Endothelial cell of umbilical vein (primary cell): ENCODE data around the gene DYNC1LI1. TPM values are rescaled to one million over a fixed set of nuclear protein-coding genes. Genes with fewer than 3 reads are reported as not detected.

Experiments
- BruUV-seq: library from RNA; stranded (reverse); fragments of 400-500 nt; replicated peaks from 2 replicates; lab custom pipeline; 2021; lab: Mats Ljungman, UMichigan
- CTCF ChIA-PET: fragments of 300-600, 350-600 bp; sonication (Branson Sonifier 250); formaldehyde crosslinking; loops from one replicate; lab custom pipeline; 2021; ENCODE audit warnings: antibody characterized with exemption, inconsistent platforms; lab: Charles Lee
- POLR2A ChIA-PET: fragments of 300-600, 350-600 bp; sonication (Branson Sonifier 250); formaldehyde crosslinking; loops from one replicate; lab custom pipeline; 2021; ENCODE audit warnings: antibody characterized with exemption, inconsistent platforms; lab: Charles Lee
- DNase-seq: peaks from one replicate; pipeline ENCODE4 v3.0.0-alpha.2; 2011; ENCODE audit warnings: low read depth, low spot score
- FAIRE-seq: peaks from 2 replicates; lab custom pipeline; 2011; peaks lifted over from hg19 to GRCh38; lab: Jason Lieb, UNC
- H2AFZ ChIP-seq: 2 replicates; pipeline ENCODE4 v1.6.0; 2012; ENCODE audit warnings: low read depth, low read length, control low read depth, inconsistent platforms
- H3K27ac ChIP-seq: 2 replicates; pipeline ENCODE4 v1.5.1; 2011; ENCODE audit warnings: low read depth, mild to moderate bottlenecking, control low read depth, low read length, moderate library complexity; ENCODE audit not compliant: insufficient read depth
- H3K27me3 ChIP-seq, 2 experiments: 2 replicates each; pipeline versions ENCODE4 v1.6.0 to v1.6.1; 2011; ENCODE audit warnings: low read length in 2 of 2, mixed read lengths in 1 of 2; ENCODE audit not compliant: control insufficient read depth in 2 of 2, insufficient read depth in 2 of 2
- H3K36me3 ChIP-seq, 2 experiments: 2 replicates in 1 of 2; 3 replicates in 1 of 2; pipeline ENCODE4 v1.5.1; 2011; ENCODE audit warnings: low read length in 2 of 2, mild to moderate bottlenecking in 1 of 2, moderate library complexity in 1 of 2; ENCODE audit not compliant: control insufficient read depth in 2 of 2, insufficient read depth in 2 of 2; ENCODE audit errors: extremely low read depth in 1 of 2
- H3K4me1 ChIP-seq: 3 replicates; pipeline ENCODE4 v1.5.1; 2011; ENCODE audit warnings: mild to moderate bottlenecking, low read length; ENCODE audit not compliant: control insufficient read depth, insufficient read depth; ENCODE audit errors: extremely low read depth
- H3K4me2 ChIP-seq: 2 replicates; pipeline ENCODE4 v1.6.1; 2011; ENCODE audit warnings: low read length, control low read depth, mixed read lengths; ENCODE audit not compliant: insufficient read depth
- H3K4me3 ChIP-seq, 3 experiments: fragments of 200-600 bp in 1 of 3; sonication (generic), shearing (Covaris generic) in 1 of 3; replicated peaks in 1 of 3; 2 replicates each; pipeline ENCODE4 v1.5.1; 2011 to 2016; ENCODE audit warnings: control low read depth in 3 of 3, low read length in 3 of 3, mild to moderate bottlenecking in 2 of 3, inconsistent platforms in 1 of 3, low read depth in 1 of 3, moderate library complexity in 1 of 3; ENCODE audit not compliant: insufficient read depth in 1 of 3
- H3K79me2 ChIP-seq: 2 replicates; pipeline ENCODE4 v1.6.0; 2012; ENCODE audit warnings: low read length, inconsistent platforms; ENCODE audit not compliant: control insufficient read depth, insufficient read depth
- H3K9ac ChIP-seq: replicated peaks from 2 replicates; pipeline ENCODE3; 2011; ENCODE audit warnings: low read length, control low read depth; ENCODE audit not compliant: insufficient read depth; ENCODE audit errors: extremely low read depth
- H3K9me1 ChIP-seq: replicated peaks from 3 replicates; pipeline ENCODE4 v1.6.0; 2011; ENCODE audit warnings: mild to moderate bottlenecking, low read length; ENCODE audit not compliant: control insufficient read depth, insufficient read depth; ENCODE audit errors: extremely low read depth
- H3K9me3 ChIP-seq: replicated peaks from 2 replicates; pipeline ENCODE4 v1.5.1; 2012; ENCODE audit warnings: low read length, inconsistent platforms; ENCODE audit not compliant: control insufficient read depth, insufficient read depth
- H4K20me1 ChIP-seq: replicated peaks from 2 replicates; pipeline ENCODE3; 2011; ENCODE audit warnings: mild to moderate bottlenecking, low read length; ENCODE audit not compliant: control insufficient read depth, insufficient read depth; ENCODE audit errors: extremely low read depth
- EZH2 ChIP-seq: IDR thresholded peaks from 2 replicates; pipeline ENCODE4 v1.6.1; 2012; ENCODE audit warnings: borderline replicate concordance, low read depth, mild to moderate bottlenecking, moderate library complexity, low read length, inconsistent platforms; ENCODE audit not compliant: severe bottlenecking
- FOS ChIP-seq: IDR thresholded peaks from 2 replicates; pipeline ENCODE4 v1.6.1; 2011; ENCODE audit warnings: mild to moderate bottlenecking, low read length, moderate library complexity, borderline replicate concordance; ENCODE audit not compliant: insufficient read depth
- GATA2 ChIP-seq: IDR thresholded peaks from 2 replicates; pipeline ENCODE4 v1.7.0; 2011; ENCODE audit warnings: low read depth, mild to moderate bottlenecking, moderate library complexity, mixed read lengths, low read length; ENCODE audit not compliant: insufficient read length, insufficient read depth
- JUN ChIP-seq: IDR thresholded peaks from 2 replicates; pipeline ENCODE4 v1.6.1; 2011; ENCODE audit warnings: borderline replicate concordance, low read depth; ENCODE audit not compliant: insufficient read length, insufficient read depth
- MYC ChIP-seq: IDR thresholded peaks from one replicate; pipeline ENCODE4 v1.6.1; 2011; ENCODE audit warnings: mild to moderate bottlenecking, low read depth, low read length
- POLR2A ChIP-seq: IDR thresholded peaks from 2 replicates; pipeline ENCODE4 v1.6.1; 2012; ENCODE audit warnings: low read depth, mild to moderate bottlenecking, control low read depth, low read length
- POLR2AphosphoS5 ChIP-seq: IDR thresholded peaks from 2 replicates; pipeline ENCODE4 v1.6.1; 2012; ENCODE audit warnings: low read depth, mild to moderate bottlenecking, control low read depth, low read length, moderate library complexity; ENCODE audit not compliant: insufficient read depth
- dilution Hi-C: fragments of 300-500 bp; cut with MboI; formaldehyde crosslinking; loops from one replicate; pipeline ENCODE4 v1.15.0; 2019; ENCODE audit warnings: low sequenced_read_pairs; ENCODE audit not compliant: extremely low pct_ligation_motif_present
- intact Hi-C: fragments of 100-400 bp; cut with micrococcal nuclease; formaldehyde crosslinking; loops from one replicate; pipeline ENCODE4 v1.10.0; 2022
- polyA plus RNA-seq, 4 experiments: library from polyadenylated mRNA; depleted of rRNA in 3 of 4; stranded (reverse) in 3 of 4; unstranded in 1 of 4; fragments of >200 nt; gene quantifications; 2 replicates each; pipeline versions ENCODE4 v1.2.1 to v1.2.3, GENCODE V29; 2011 to 2012; ENCODE audit warnings: missing spikeins in 1 of 4
- total RNA-seq: library from RNA; stranded (reverse); gene quantifications from 2 replicates; pipeline ENCODE4 v1.2.3, GENCODE V29; 2021
- TF ChIP-seq, protein P1 (sequence below), 2 donors: IDR thresholded peaks; 1 replicate in 1 of 2; 2 replicates in 1 of 2; pipeline ENCODE4 v1.5.1; 2011; ENCODE audit warnings: low read length in 2 of 2, mild to moderate bottlenecking in 2 of 2, moderate library complexity in 2 of 2, control low read depth in 1 of 2, inconsistent platforms in 1 of 2, low read depth in 1 of 2; ENCODE audit not compliant: insufficient read depth in 1 of 2; ENCODE audit errors: extremely low read depth in 1 of 2
- TF ChIP-seq, protein P2 (sequence below): IDR thresholded peaks from 2 replicates; pipeline ENCODE4 v1.6.1; 2011; ENCODE audit not compliant: insufficient read depth, insufficient read length

DYNC1LI1 gene
- total and polyA plus RNA-seq, 2 donors (not counting 3 experiments of a cell fraction or from before 2014, with no cell fraction given) = 14.9 to 47.6 TPM

DNA sequence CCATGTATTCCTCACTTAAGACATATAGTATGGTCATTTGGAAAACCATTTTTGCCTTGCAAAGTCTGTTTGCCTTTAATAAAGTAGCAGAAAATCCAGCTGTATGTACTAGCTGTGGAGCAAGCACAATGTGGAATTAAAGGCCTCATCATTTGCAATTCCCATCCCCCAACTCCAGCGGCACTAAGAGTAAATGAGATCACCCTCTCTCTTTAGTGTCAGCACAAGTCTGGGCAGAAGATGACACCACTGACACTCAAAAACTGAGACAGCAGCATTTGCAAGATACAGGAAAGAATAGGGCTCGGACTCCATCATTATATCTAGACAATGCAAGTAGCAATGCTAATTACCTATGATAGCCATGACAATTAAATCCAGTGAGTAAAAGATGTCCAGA is 24.7 kb upstream of the DYNC1LI1 start:
- Histone ChIP-seq H3K27me3 (peaks cover 8 to 34% of the 10 kb centered on the region in 2 experiments), H3K36me3 (no peaks in the 10 kb centered on the region), H3K9me1 (no peaks in the 10 kb centered on the region), H3K79me2 (no peaks in the 10 kb centered on the region), H3K4me3 (no peak overlapping the region), H3K27ac (no peak overlapping the region), H3K4me2 (no peak overlapping the region), H3K9ac (no peak overlapping the region), H4K20me1 (no peaks in the 10 kb centered on the region), H2AFZ (no peak overlapping the region), H3K9me3 (no peaks in the 10 kb centered on the region), H3K4me1 (no peaks in the 10 kb centered on the region)
- dilution Hi-C loops = no loop called here
- CTCF ChIA-PET = no interaction called here
- no peak for FAIRE-seq
- no TSS peak for BruUV-seq
- POLR2A ChIA-PET = no interaction called here
- intact Hi-C loops = no loop called here
- TF ChIP-seq, protein P1, sequence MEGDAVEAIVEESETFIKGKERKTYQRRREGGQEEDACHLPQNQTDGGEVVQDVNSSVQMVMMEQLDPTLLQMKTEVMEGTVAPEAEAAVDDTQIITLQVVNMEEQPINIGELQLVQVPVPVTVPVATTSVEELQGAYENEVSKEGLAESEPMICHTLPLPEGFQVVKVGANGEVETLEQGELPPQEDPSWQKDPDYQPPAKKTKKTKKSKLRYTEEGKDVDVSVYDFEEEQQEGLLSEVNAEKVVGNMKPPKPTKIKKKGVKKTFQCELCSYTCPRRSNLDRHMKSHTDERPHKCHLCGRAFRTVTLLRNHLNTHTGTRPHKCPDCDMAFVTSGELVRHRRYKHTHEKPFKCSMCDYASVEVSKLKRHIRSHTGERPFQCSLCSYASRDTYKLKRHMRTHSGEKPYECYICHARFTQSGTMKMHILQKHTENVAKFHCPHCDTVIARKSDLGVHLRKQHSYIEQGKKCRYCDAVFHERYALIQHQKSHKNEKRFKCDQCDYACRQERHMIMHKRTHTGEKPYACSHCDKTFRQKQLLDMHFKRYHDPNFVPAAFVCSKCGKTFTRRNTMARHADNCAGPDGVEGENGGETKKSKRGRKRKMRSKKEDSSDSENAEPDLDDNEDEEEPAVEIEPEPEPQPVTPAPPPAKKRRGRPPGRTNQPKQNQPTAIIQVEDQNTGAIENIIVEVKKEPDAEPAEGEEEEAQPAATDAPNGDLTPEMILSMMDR (IDR thresholded peaks at IDR 0.05; ENCODE audit: extremely low read depth in 1 of 2, insufficient read depth in 1 of 2, low read depth in 1 of 2, low read length in 2 of 2) = no peak
- no peak for TF ChIP-seq POLR2A
- DNase-seq = no peak

DNA sequence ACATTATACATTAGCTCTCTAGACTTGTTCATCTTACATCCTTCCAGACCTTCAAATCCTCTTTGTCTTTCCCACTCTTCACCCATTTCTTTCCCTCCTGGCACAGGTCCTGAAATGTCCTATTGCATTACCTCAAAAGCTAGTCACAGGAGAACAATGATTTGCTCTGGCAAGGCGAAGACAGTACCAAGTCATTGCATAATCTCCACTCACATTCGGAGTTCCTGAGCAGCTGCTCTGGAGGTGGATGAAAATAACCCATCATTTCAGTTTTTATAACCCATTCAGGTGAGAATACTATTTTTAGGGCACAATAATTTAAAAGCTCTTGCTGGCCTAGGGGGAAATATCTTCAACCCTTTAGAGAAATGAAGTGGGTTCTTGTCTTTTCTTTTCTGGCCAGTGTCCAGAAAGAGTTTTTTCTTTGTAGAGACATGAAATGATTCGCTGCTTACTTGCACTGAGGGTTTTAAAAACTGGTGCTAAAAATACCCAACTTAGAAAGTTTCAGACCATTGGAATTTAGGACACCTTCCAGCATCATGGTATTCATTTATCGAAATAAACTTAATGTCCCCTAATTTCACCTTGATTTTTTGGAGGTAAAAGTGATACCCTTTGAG is 23.4 kb upstream of the DYNC1LI1 start:
- no peaks in the 10 kb centered on the region for H3K79me2 ChIP-seq
- intact Hi-C loops (no loop called here), dilution Hi-C loops (no loop called here)
- TF ChIP-seq POLR2AphosphoS5 = no peak
- TF ChIP-seq, protein P2, sequence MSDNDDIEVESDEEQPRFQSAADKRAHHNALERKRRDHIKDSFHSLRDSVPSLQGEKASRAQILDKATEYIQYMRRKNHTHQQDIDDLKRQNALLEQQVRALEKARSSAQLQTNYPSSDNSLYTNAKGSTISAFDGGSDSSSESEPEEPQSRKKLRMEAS = no peak
- TF ChIP-seq MYC = no peak
- TF ChIP-seq, protein P1 (IDR thresholded peaks at IDR 0.05; ENCODE audit: extremely low read depth in 1 of 2, insufficient read depth in 1 of 2, low read depth in 1 of 2, low read length in 2 of 2) = no peak
- TF ChIP-seq POLR2A = no peak
- no peak for TF ChIP-seq EZH2
- no peak for TF ChIP-seq JUN
- no peak for TF ChIP-seq FOS
- no peak for TF ChIP-seq GATA2
- H3K4me2 ChIP-seq = no peak overlapping the region
- no peaks in the 10 kb centered on the region for H3K9me3 ChIP-seq
- no peak overlapping the region for H3K4me3 ChIP-seq
- no peaks in the 10 kb centered on the region for H3K9me1 ChIP-seq
- H2AFZ ChIP-seq = no peak overlapping the region
- no peak overlapping the region for H3K27ac ChIP-seq
- H3K27me3 ChIP-seq = peaks cover 15 to 40% of the 10 kb centered on the region in 2 experiments
- ChIA-PET POLR2A (no interaction called here), CTCF (no interaction called here)
- BruUV-seq = no TSS peak
- no peaks in the 10 kb centered on the region for H4K20me1 ChIP-seq
- FAIRE-seq = no peak
- no peaks in the 10 kb centered on the region for H3K36me3 ChIP-seq
- DNase-seq = no peak
- H3K9ac ChIP-seq = no peak overlapping the region
- H3K4me1 ChIP-seq = no peaks in the 10 kb centered on the region
